ENCODE measurements around the gene BACH2.

The BACH2 gene

DNA sequence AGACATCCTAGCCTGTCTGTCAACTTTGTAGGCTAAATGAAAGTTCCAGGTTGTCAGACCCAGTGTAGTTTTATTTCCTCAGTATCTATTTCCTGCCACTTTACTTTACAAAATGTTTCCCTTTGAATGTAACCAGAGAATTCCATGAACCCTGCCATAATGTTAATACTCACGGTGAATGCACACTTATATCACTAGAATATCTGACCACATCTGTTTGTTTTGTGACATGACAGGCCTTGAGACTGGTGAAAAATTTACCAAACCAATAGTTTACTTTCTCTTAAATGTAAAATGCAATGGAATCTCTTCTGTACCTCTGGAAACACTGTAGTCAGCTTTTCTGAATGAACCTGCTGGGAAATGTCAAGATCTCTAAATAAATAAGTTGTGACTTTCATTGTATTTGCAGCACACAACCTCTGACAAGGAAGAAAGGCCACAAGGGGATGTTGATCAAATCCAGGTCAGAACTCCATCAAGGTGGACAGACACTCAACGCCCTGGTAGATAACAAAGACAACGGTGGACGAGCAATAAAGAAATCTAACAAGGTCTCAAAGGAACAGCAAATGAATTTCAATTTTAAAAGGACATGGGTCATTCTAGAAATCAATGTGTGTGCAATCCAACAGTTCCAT is 59.2 kb downstream of the BACH2 start:
- DNase-seq: no peak

DNA sequence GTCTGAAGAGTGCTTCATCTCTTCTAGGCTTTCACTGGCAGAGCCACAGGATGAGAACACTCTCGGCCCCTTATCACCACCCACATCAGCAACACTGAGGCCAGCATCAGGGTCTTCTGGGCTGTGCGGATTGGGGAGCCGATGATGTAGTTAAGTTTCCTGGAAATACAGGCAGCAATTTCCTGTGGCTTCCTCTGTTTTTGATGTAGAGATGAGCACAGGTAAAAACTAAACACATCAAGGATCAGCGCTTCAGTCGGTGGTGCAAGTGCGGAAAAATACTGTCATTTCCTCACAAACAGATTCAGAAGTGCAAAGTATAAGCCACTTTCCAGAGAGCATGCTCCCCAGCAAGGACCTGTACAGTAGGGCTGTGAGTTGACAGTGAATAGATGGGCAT is 62.6 kb downstream of the BACH2 start:
- peak; percentile 86 for DNase-seq

DNA sequence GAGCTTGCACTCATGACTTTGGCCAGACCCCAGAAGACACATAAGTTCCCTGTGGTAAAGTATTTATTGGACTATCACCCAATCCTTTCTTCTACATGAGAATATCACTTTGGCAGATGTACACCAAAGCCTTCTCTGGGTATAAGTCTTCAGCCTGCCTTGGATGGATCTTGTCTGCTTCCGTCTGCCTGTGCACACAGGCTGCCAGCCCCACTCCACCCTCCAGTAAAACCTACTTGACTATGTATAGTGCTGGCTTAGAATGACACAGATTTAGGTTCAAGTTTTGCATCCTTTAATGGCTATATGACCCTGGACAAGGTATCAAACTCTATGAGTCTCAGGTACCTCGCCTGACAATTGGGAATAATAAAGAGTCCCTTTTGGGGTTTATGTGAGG is 63.4 kb downstream of the BACH2 start:
- no peak for DNase-seq

DNA sequence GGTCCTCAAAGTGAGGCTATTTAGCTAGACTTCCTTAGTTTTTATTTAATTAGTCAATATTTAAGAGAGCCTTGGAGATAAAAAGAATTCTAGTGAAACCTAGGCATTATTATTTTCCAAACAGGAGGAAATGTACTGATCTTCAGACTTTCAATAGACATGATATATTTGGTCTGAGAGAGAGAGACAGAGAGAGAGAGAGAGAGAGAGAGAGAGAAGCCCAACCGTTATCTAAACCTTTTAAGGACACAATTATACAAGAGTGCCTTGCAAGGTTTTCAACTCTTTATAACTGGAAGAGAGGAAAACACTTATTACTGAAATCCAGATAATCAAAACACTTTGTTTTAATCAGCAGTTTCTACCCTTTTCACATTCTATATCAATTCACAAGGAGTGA is 64.8 kb downstream of the BACH2 start:
- no peak for DNase-seq

DNA sequence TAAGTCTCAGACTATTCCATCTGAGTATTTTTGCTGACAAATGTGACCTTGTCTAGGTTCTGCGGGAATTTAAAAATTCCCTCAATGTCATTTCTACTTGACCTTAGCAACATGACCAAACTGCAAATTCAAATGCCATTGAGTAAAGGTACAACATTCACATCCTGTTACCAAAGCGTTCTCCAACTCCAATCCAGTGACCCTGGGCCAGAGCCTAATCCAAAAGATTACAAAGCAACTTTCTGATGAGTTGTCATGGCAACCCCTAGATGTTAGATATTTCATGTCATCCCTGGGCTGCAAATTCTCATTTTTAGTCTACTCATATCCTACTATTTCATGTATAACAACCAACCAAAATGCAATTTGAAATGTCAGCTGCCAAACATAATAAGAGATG is 65.3 kb downstream of the BACH2 start:
- no peak for DNase-seq

DNA sequence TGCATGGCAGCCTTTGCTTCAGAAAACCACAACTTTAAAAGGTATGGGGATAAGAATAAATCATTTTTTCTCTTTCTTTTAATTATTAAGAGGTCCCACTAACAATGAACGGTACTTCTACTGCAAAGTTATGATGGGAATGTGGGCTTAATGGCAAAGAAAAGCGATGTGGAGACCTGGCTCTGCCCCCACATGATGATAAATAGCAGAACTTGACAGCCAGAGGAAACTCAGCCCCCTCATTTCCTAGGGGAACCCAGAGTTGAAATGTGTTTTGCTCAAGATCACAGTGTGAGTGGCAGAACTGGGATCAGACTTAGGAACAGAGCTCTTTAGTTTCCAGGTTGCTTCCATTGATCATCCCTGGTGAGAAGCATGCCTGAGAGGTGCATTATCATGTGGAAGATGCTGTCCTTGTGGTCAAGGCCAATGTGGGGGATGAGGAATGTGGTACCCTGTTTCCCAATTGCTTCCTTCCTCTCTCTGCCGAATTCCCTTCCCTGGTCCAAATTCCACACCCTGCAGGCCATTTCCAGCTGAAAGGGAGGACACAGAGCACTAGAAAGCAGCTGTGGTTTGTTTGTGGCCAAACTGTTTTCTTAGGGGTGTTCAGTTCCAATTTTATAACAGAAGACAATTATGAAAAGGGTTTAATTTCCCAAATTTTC is 66.0 kb downstream of the BACH2 start:
- no peak for DNase-seq

DNA sequence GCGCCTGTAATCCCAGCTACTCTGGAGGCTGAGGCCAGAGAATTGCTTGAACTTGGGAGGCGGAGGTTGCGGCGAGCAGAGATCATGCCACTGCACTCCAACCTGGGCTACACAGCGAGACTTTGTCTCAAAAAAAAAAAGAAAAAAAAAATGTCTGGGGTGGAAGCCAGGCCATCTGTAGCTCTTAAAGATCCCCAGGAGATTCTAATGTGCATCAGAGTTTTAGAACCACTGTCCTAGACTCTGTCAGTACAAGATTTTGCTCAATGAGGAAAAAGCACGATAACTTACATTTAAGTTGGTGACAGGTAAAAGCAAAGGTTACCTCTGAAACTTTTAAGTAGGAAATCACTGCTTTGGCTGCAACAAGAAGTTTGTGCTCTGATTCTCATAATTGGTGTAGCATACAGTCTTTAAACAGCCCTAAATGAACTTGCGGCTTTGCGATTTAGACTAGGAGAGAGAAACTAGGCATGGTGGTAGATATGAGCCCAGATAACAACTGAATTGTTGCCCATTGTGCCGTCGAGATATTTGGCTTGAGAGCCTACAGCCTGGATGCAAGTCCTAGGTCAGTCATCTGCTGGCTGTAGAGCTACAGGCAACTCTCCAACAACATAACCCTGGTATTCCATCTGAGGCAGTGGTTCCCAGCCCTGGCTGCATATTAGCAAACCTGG is 67.2 kb downstream of the BACH2 start:
- no peak for DNase-seq

DNA sequence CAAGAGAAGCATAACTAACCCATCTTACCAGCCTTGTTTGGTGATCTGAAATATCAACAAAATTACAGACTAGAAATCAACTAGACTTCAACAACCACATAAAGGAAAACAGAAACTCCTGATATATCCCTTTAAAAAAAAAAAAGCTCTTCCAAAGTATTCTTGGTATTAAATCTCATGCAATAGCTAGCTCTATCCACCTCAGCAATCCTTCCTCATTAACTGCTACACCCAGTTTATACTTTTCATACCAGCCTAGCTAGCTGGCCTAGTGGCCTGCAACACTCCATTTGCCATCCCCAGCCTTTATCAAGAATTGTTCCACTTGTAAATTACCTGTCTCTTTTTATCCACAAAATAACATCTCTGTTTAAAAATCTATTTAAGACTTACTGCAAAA is 69.0 kb downstream of the BACH2 start:
- DNase-seq: no peak

DNA sequence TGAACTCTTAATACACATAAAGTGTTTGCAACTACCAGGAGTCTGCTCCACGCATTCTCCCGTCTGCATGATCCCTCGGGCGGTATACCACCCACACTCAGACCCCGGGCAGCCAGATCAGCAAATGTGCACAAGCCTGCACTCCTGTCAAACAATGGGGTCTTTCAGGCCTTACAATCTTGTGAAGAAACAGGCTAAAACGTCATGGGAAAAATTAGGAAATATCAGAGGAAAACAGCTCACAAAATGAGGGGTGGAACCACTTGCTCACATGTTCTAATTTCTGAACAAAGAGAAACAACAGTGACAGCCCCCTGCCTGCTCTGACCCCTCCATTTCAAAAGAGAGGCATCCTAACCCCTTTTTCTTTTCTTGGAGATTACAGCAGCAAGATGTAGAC is 69.4 kb downstream of the BACH2 start:
- DNase-seq: no peak

DNA sequence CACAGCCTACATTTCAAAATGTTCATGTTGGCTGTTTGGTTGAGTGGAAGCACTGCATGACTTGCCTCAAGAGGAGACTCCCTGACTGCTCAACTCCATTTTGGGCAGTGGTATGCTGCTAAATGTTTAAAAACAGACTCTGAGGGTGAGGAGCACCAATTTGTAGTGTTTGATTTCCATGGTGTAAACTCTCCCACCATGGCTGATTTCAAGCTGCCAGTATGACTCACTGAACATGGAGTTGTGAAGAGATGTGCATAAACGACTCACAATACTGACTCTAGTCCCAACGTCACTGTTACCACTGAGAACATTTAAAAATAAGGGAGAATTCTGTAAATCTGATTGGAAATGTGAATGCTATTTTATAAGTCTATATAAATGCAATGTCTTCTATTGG is 70.4 kb downstream of the BACH2 start:
- peak; percentile 43 for DNase-seq

DNA sequence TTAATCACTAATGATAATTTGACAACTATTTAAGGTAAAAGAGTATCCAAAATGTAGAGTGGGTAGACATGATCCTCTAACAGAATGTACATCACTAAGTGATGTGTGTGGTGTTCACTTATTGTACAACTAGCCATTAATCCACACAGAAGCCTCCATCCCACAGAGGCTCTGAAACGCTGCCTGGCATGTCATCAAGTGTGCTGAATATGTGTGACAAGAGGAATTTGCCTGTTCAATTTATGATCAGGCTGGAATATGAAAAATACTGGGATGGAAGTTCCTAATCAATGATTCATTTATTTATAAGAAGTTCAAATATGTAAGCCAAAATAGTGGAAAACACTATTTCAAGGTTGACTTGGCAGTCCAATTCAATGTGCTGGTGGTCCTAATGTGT is 72.4 kb downstream of the BACH2 start:
- DNase-seq: no peak

DNA sequence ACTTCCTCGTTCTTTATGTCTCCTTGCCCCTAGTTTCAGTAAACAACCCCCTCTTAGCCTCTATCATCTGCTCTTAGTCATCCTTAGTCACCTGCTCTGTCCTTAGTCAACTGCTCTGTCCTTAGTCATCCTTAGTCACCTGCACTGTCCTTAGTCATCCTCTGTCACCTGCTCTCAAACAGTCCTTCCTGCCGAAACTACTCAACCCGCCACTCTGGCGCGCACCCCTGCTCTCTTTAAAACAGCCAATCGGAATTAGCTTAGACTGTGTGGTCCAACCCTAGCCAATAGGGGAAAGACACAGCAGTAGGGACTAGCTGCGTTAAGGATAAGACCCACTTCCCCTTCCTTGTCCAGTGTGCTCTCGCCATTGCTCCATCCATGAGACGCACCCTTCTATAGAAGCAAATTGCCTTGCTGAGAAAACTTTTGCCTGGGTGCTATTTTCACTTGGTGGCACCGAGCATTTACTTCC is 73.9 kb downstream of the BACH2 start:
- peak; percentile 60 for DNase-seq

DNA sequence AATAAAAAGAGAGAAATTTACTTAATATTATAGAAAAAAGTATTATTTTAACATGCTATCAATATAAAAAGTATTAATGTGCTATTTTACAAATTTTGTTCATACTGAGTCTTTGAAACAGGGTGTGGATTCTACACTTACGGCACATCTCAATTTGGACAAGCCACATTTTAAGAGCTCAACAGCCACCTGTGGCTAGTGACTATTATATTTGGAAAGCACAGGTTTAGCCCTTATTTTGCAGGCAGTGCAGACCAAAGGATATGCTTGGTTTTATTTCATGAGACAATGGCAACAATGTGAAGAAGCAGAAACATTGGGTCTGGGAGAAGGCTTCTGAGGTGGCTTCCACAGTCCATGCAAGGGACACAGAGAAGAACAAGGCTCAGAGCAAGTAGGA is 74.6 kb downstream of the BACH2 start:
- DNase-seq: no peak

DNA sequence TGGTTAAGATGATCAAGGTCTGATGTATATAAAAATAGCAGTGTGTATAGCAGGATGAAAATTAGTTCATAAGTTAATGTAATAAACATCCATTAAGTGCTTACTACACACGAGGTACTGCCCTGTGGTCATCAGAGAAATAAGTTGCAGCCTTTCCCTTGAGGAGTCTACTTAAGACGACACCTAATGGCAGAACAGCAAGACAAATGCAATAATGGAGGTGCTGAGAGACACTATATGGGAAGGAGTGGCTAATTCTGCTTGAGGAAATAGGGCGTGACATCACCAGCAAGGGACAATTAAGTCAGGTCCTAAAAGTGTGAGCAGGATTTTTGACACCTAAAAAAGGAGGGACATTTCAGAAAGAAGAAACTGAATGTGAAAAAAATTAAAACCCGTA is 75.2 kb downstream of the BACH2 start:
- DNase-seq: no peak

DNA sequence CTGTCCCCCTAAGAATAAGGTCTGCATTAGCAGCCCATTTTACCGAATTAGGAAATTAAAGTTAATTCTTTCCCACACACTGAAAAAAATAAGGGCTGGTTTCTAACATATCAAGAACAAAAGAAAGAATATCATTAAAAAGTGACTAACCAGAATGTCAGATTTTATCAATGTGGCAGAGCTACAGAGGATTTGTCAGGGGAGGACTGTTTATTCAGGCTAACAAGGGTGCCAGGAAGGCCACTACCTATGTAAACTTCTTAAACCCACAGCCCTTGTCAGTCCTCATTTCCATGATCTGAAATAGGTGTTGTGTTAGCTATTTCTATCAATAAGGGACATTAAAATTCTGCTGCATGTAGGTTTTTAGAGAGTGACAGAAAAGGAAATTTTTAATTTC is 76.4 kb downstream of the BACH2 start:
- DNase-seq: no peak

DNA sequence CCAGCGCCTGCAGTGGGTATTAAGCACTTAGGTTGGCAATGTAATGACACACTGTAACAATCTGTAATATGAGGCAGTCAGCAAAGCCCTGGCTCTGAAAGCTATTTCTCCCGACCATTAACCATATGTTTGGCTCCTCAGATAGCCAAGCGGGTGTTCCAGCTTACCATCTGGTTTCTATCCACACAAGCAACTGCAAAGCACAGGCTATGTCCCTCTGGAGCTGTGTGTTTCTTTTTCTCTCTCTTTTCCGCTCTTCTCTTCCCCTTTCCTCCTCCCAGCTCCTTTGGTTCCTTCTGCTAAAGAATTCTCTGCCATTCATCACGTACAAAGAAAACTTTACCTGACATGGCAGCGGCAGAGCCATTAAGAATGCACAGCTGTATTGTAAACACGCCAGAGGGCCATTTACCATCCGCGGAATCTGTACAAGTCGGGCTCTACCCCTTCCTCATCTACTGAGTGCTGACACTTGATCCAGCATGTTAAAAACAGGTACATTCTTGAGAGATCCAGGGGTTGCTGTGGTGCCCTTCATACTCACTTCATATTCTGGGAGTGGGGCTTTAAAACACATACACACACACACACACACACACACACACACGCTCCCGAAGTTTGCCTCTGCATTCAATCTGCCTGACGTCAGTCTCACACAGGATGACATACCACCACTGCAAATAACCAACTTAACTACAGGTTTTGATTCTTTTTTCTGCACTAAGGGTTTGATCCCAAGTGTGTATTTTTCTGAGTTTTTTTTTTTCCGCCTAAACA is 77.2 kb downstream of the BACH2 start:
- DNase-seq: no peak

DNA sequence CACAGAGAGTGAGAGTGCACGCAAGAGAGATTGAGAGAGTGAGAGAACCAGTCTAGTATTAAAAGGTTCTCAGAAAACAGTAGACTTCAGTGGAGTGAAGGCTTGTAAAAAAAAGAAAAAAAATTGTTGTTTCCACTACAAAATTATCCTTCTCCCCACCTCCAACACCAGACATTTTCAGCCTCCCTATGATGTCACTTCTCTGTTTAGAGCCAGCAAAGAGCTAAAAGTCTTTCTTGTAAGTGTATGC is 77.8 kb downstream of the BACH2 start:
- no peak for DNase-seq

DNA sequence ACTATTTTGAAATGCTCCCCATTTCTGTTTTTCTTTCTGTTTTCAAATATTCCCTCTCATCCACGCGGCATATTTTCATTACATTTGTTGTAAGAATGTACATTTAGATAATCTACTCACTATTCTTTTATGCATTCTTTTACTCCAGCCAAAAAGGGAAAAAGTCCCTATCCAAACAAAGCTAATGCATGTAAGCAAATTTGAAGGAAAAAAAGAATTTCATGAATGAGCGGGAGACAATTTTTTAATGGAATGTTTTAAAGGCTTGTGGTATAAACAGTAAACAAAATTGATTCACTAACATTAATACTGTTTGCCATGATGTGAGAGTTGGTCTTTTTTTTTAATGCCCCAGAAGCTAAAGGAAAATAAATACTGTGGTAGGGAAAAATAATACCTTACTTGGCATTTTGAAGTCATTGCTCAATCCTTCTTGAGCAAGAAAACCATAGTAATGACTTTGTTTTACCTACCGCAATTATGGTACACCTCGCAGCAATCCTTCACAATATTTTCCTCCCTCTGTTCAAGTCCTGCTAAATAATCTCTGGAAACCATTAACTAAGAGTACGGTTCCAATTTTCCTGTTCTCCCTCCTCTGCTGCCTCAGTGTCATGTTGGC is 79.0 kb downstream of the BACH2 start:
- no peak for DNase-seq

DNA sequence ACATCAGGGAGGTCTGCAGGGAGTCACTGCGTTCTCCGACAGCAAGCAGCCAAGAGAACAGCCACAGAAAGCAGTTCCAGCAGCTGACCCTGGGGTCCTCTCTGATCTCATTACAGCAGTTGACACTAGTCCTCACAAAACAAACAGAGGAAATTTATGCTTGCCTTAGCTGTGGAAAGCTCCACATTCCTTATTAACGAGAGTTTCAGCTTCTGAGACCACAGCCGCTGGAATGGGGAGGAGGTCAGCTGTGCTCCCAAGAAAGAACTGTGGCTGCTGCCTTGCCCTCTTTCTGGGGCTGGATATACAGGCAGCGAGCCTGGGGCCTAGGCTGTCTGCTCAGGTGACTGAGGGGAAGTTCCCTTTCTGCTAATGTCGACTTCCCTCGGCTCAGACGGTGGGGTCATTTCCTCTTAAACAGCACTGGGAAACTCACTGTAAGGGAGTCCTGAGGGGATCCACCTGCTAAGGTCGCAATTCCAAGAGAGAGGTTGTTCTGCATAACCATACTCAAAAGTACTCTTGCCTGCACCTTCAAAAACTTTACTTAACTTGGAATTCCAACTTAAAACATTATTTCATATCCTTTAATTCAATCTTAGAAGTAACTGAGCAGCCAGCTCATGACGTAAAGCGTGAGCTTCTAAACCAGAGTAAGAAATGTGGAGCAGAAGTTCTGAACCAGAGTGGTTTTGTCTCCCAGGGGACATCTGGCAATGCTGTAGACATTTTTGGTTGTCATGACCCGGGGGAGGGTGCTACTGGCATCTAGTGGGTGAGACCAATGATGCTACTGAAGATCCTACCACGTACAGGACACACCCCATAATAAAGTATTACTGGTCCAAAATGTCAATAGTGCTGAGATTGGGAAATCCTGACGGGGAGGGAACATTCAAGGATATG is 80.3 kb downstream of the BACH2 start:
- DNase-seq: no peak

DNA sequence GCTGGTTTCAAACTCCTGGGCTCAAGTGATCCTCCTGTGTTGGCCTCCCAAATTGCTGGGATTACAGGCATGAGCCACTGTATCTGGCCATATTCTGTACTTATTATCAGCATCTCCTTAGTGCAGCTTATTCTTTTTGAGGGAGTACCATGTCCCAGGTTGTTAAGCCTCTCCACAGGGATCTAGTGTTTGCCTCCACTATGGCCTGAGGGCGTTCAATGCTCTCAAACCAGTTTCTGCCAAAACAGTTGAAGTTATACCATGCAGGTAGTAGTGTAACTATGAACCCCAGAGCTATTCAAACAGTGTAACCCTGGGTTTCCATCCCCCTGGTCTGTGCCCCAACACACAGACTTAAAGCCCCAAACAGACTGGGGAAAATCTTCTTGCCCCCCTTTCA is 81.7 kb downstream of the BACH2 start:
- no peak for DNase-seq

DNA sequence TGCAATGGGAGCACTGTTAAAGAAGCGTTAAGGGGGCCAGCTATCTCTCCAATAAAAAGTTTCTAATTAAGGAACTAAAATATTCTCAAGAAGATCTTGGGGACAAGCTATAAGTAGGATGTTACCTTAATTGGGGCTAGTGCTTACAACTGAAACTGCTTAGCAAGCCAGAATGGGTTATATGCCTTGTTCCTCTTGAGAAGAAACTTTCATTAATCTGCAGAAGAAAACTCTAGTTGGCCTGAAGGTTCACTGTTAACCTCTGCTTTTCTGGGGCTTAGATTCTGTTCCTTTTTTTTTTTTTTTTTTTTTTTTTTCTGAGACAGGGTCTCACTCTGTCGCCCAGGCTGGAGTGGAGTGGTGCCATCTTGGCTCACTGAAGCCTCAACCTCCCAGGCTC is 82.2 kb downstream of the BACH2 start:
- DNase-seq: no peak

DNA sequence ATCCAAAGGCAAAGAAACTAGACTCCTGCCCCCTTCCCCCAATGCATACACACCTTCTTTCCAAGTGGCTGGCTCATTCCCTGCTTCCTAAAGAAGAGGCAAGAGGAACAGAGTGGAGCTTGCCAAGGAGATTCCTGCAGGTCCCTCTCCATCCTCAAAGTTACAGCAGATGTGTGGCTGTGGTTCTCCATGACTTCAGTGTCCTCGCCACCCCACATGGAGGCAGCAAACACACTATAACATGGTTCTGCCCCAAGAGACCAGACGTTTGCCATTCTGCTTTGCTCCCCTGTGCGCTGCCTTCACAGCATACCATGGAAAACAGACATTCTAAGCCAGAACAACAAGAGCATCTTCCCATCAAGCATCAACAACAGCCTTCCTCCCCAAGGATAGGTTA is 84.4 kb downstream of the BACH2 start:
- DNase-seq: no peak
